HTERT RPE-1 (cell line): ENCODE data around the gene NPTXR.

Experiments used
- in situ Hi-C: fragments of 300-500 bp; cut with MboI; formaldehyde crosslinking; loops from 4 replicates; pipeline ENCODE4 v1.14.3; 2020; ENCODE audit warnings: low sequenced_read_pairs

The NPTXR gene

DNA sequence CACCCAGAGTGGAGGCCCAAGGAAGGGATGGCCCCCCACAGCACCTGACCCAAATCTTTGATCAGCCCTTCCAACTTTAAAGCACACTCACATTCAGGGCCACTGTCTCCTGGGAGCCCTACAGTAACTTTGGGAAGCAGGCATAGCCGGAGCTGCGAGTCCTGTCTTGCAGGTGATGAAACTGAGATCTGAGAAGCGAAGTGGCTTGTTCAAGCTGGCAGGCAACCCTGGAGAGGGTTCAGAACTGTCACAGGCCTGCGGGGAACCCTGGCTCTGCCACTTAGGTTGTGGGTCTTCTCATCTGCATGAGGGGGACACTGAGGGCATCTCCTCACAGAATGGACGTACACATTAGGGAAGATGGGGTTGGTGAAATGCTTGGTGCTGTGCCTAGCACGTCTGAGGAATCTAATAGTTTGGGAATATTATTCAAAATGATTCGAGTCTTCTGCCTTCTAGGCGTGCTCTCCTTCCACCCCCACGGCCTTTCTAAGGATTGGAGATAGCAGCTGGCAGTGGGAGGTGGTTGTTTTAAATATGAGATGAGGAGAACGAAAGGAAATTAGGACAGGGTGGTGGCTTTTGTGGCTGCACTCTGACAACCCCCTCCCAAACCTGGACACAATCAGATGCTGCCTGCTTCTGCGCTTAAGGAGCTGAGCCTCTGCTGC lies 69.2 kb downstream of the NPTXR start:
- in situ Hi-C loops = no loop called here

DNA sequence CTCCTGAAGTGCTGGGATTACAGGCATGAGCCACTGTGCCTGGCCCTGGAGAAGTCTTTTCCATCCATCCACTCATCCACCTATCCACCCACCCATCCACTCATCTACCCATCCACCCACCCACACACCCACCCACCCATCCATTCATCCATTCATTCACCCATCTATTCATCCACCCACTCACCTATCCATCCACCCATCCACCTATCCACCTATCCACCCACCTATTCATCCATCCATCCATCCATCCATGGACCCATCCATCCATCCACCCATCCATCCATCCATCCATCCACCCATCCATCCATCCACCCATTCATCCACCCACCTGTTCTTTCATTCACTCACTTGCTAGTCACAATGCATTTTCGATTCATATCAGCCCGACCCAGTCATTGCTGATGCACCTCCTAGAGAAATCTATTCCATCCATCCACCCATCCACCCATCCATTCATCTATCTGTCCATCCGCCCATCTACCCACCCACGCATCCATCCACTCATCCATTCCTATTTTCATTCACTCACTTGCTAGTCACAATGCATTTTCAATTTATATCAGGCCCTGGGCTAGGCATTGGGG lies 70.4 kb downstream of the NPTXR start:
- in situ Hi-C loops = no loop called here

DNA sequence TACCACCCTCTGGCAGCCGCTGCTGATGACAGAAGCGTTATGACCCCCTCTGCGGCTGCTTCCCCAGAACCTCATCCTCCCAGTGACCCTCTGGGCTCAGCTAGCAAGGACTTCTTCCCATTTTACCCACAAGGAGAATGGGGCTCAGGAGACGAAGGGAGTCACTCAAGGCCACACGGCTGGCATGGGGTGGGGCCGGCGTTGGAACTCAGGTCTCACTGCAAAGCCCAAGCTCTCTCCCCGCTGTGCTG lies 71.3 kb downstream of the NPTXR start:
- in situ Hi-C loops = no loop called here

DNA sequence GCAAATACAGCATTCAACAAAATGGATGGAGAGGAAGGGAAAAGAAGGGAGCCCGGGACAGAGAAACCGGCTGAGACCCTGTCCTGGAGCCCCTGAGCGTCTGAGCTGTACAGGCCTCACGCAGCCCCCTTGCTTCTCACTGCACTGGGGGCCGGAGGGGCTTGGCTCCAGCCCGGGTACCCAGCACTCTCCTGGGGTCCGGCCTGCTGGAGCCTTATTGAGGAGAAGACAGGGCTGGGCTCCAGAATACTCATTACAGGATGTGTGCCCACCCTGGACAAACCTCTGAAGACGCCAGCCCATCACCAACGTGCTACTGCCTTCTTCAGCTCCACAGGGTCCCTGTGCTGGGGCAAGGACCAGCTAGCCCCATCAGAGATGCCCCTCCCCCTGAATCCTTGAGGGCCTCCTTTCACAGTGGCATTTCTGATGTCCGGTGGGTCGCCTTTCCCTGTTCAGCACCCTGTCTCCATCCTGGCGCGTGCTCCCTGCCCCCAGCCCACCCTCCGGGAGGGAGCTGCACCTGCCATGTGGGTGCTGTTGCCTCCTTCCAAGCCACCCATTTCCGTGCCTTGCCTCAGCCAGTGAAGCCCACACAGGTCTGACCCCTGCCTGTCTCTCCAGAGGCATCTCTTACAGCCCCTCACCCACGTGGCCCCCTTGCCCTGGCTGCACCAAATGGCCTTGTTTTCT lies 73.4 kb downstream of the NPTXR start:
- in situ Hi-C loops = no loop called here
